GM19238 (cell line): ENCODE results near the gene RNF112.

Experiments used
- DNase-seq: peaks from one replicate; pipeline ENCODE4 v3.0.0; 2011; ENCODE audit warnings: low spot score; ENCODE audit not compliant: insufficient read length

The RNF112 gene

GRCh38 chr17:19410875-19411620 lies at the start of gene RNF112:
RNF112 (plus strand) TSS chr17:19411232; CDS start chr17:19411409, 177 bp downstream.
- DNase-seq: no peak

GRCh38 chr17:19361326-19361725 lies 49.7 kb upstream of the RNF112 start:
- DNase-seq: no peak

- no peak for DNase-seq
Observed at GRCh38 chr17:19361944-19362276, 49.1 kb upstream of the RNF112 start.

- DNase-seq: peak; percentile 92
Observed at GRCh38 chr17:19362277-19363113, 48.5 kb upstream of the RNF112 start, which contains the start of gene B9D1. B9D1 (minus strand) TSS chr17:19362723; CDS start chr17:19362569, 154 bp downstream.

- no peak for DNase-seq
Observed at GRCh38 chr17:19363114-19363438, 48.0 kb upstream of the RNF112 start.

GRCh38 chr17:19363460-19364035 lies 47.5 kb upstream of the RNF112 start:
- DNase-seq: no peak

- DNase-seq: no peak
Observed at GRCh38 chr17:19364699-19365498, 46.1 kb upstream of the RNF112 start.

GRCh38 chr17:19365499-19365817 lies 45.6 kb upstream of the RNF112 start:
- no peak for DNase-seq

- DNase-seq: no peak
Observed at GRCh38 chr17:19365833-19366636, 45.0 kb upstream of the RNF112 start.

GRCh38 chr17:19366637-19366972 lies 44.4 kb upstream of the RNF112 start:
- no peak for DNase-seq

- DNase-seq: no peak
Observed at GRCh38 chr17:19368229-19368628, 42.8 kb upstream of the RNF112 start.

- DNase-seq: no peak
Observed at GRCh38 chr17:19369107-19369778, 41.8 kb upstream of the RNF112 start.

GRCh38 chr17:19369846-19370492 lies 41.1 kb upstream of the RNF112 start:
- no peak for DNase-seq

GRCh38 chr17:19370493-19370960 lies 40.5 kb upstream of the RNF112 start:
- peak; percentile 47 for DNase-seq

GRCh38 chr17:19371259-19372010 lies 39.6 kb upstream of the RNF112 start:
- no peak for DNase-seq

GRCh38 chr17:19372011-19372370 lies 39.0 kb upstream of the RNF112 start:
- no peak for DNase-seq

GRCh38 chr17:19372439-19372838 lies 38.6 kb upstream of the RNF112 start:
- DNase-seq: no peak

GRCh38 chr17:19372866-19373504 lies 38.0 kb upstream of the RNF112 start:
- DNase-seq: no peak

- DNase-seq: no peak
Observed at GRCh38 chr17:19374136-19374535, 36.9 kb upstream of the RNF112 start.
